Mesenchymal stem cell (in vitro differentiated cells and primary cell): Measurements from ENCODE around the gene DEK. TPM values are rescaled to one million over a fixed set of nuclear protein-coding genes. Genes with fewer than 3 reads are reported as not detected.
"Not testable (repeated sequence)": the region's sequence is repeated elsewhere in the genome, so short reads cannot be mapped to it uniquely, and the experiment has no call there.

Source experiments
- DNase-seq: peaks from one replicate; pipeline ENCODE4 v3.0.0-alpha.2; 2013
- H2AFZ ChIP-seq: one replicate; pipeline ENCODE4 v1.6.1; 2013; ENCODE audit warnings: low read depth, mild to moderate bottlenecking, control low read depth, inconsistent platforms, low read length, moderate library complexity
- H2AK5ac ChIP-seq: 2 replicates; pipeline ENCODE4 v1.6.1; 2013; ENCODE audit warnings: low read length, moderate library complexity, mild to moderate bottlenecking, inconsistent platforms; ENCODE audit not compliant: severe bottlenecking
- H2BK120ac ChIP-seq: one replicate; pipeline ENCODE4 v1.6.1; 2013; ENCODE audit warnings: low read depth, mild to moderate bottlenecking, inconsistent platforms, low read length, moderate library complexity
- H2BK12ac ChIP-seq, 2 experiments: one replicate each; pipeline ENCODE4 v1.6.1; 2013; ENCODE audit warnings: inconsistent platforms in 2 of 2, low read length in 2 of 2, mild to moderate bottlenecking in 2 of 2, moderate library complexity in 2 of 2, control low read depth in 1 of 2
- H2BK15ac ChIP-seq: one replicate; pipeline ENCODE4 v1.6.1; 2013; ENCODE audit warnings: mild to moderate bottlenecking, low read depth, inconsistent platforms; ENCODE audit not compliant: poor library complexity, severe bottlenecking
- H2BK5ac ChIP-seq: 2 replicates; pipeline ENCODE4 v1.6.1; 2013; ENCODE audit warnings: low read depth, mild to moderate bottlenecking, low read length, control low read depth, inconsistent platforms; ENCODE audit not compliant: poor library complexity, severe bottlenecking
- H3K14ac ChIP-seq, 2 experiments: one replicate each; pipeline ENCODE4 v1.6.1; 2013; ENCODE audit warnings: inconsistent platforms in 2 of 2, low read length in 2 of 2, control low read depth in 1 of 2, mild to moderate bottlenecking in 1 of 2, moderate library complexity in 1 of 2
- H3K18ac ChIP-seq, 2 experiments: one replicate each; pipeline ENCODE4 v1.6.1; 2013; ENCODE audit warnings: inconsistent platforms in 2 of 2, low read length in 2 of 2, control low read depth in 1 of 2, low read depth in 1 of 2, mild to moderate bottlenecking in 1 of 2
- H3K23ac ChIP-seq, 2 experiments: one replicate each; pipeline ENCODE4 v1.6.1; 2013; ENCODE audit warnings: inconsistent platforms in 2 of 2, low read length in 2 of 2, mild to moderate bottlenecking in 2 of 2, moderate library complexity in 2 of 2, control low read depth in 1 of 2
- H3K27ac ChIP-seq: 2 replicates; pipeline ENCODE4 v1.5.1; 2013; ENCODE audit warnings: mild to moderate bottlenecking, moderate library complexity, low read length, control low read depth, inconsistent platforms; ENCODE audit not compliant: poor library complexity, severe bottlenecking
- H3K27me3 ChIP-seq, 2 experiments: 2 replicates each; pipeline versions ENCODE4 v1.6.1 to v1.7.0; 2013; ENCODE audit warnings: low read length in 2 of 2, mild to moderate bottlenecking in 2 of 2, moderate library complexity in 2 of 2, control low read depth in 1 of 2, inconsistent platforms in 1 of 2; ENCODE audit not compliant: control insufficient read depth in 1 of 2, insufficient read depth in 1 of 2
- H3K36me3 ChIP-seq, 2 experiments: 2 replicates each; pipeline versions ENCODE4 v1.6.1 to v1.7.0; 2013; ENCODE audit warnings: low read length in 2 of 2, control low read depth in 1 of 2, inconsistent platforms in 1 of 2, low read depth in 1 of 2, mild to moderate bottlenecking in 1 of 2; ENCODE audit not compliant: insufficient read depth in 2 of 2, control insufficient read depth in 1 of 2
- H3K4ac ChIP-seq, 2 experiments: one replicate each; pipeline ENCODE4 v1.6.1; 2013; ENCODE audit warnings: inconsistent platforms in 2 of 2, low read length in 2 of 2, mild to moderate bottlenecking in 2 of 2, moderate library complexity in 2 of 2, control low read depth in 1 of 2, low read depth in 1 of 2
- H3K4me1 ChIP-seq: 2 replicates; pipeline ENCODE4 v1.6.1; 2013; ENCODE audit warnings: low read depth, low read length, control low read depth; ENCODE audit not compliant: control insufficient read depth, insufficient read depth
- H3K4me2 ChIP-seq: 2 replicates; pipeline ENCODE4 v1.6.1; 2013; ENCODE audit warnings: low read length, mild to moderate bottlenecking, inconsistent platforms; ENCODE audit not compliant: poor library complexity, severe bottlenecking
- H3K4me3 ChIP-seq, 2 experiments: 2 replicates each; pipeline versions ENCODE4 v1.5.1 to v1.7.0; 2013; ENCODE audit warnings: low read length in 2 of 2, mild to moderate bottlenecking in 2 of 2, control low read depth in 1 of 2, low read depth in 1 of 2; ENCODE audit not compliant: insufficient read depth in 1 of 2
- H3K79me1 ChIP-seq: replicated peaks from 2 replicates; pipeline ENCODE4 v1.6.1; 2013; ENCODE audit warnings: mild to moderate bottlenecking, control low read depth, low read length, inconsistent platforms; ENCODE audit not compliant: poor library complexity, severe bottlenecking
- H3K9ac ChIP-seq: 2 replicates; pipeline ENCODE4 v1.7.0; 2013; ENCODE audit warnings: mild to moderate bottlenecking, low read length, moderate library complexity
- H3K9me3 ChIP-seq: 2 replicates; pipeline ENCODE4 v1.7.0; 2013; ENCODE audit warnings: mild to moderate bottlenecking, low read length; ENCODE audit not compliant: control insufficient read depth
- H4K8ac ChIP-seq: one replicate; pipeline ENCODE4 v1.6.1; 2013; ENCODE audit warnings: inconsistent platforms, mild to moderate bottlenecking, low read length, moderate library complexity
- H4K91ac ChIP-seq: one replicate; pipeline ENCODE4 v1.6.1; 2013; ENCODE audit warnings: mild to moderate bottlenecking, low read length, inconsistent platforms
- WGBS: methylation state at CpG from one replicate; pipeline ENCODE4 v1.1.7; 2013; ENCODE audit warnings: mixed read lengths; 5-methylcytosine and 5-hydroxymethylcytosine counted together
- polyA plus RNA-seq, 2 experiments: library from polyadenylated mRNA; stranded (reverse); fragments of 200-250 nt; gene quantifications; one replicate each; pipeline ENCODE4 v1.2.3, GENCODE V29; 2013

The DEK gene
- 82.1 TPM for polyA plus RNA-seq (2013, experiment 1 of 2)
- 79.4 TPM for polyA plus RNA-seq (2013, experiment 2 of 2)

- Histone ChIP-seq H3K9me3 (no peaks in the 10 kb centered on the region), H4K91ac (peak within 1 kb of the TSS; percentile 93), H3K4me3 (peak within 1 kb of the TSS; percentile 92 to 95), H2BK5ac (peak within 1 kb of the TSS; percentile 93), H2BK120ac (peak within 1 kb of the TSS; percentile 55), H2AK5ac (no peak within 1 kb of the TSS), H3K27ac (peak within 1 kb of the TSS; percentile 69), H3K27me3 (no peaks in the 10 kb centered on the region), H2BK12ac (peak within 1 kb of the TSS; percentile 45 to 85), H3K14ac (peak within 1 kb of the TSS in 1 of 2 experiments; percentile 26), H3K9ac (peak within 1 kb of the TSS; percentile 96), H3K23ac (peak within 1 kb of the TSS; percentile 91 to 94), H2BK15ac (peak within 1 kb of the TSS; percentile 90), H4K8ac (peak within 1 kb of the TSS; percentile 90), H3K4me2 (peak within 1 kb of the TSS; percentile 92), H3K18ac (peak within 1 kb of the TSS; percentile 89 to 96), H2AFZ (peak within 1 kb of the TSS; percentile 66), H3K36me3 (peaks cover 0 to 4% of the 10 kb centered on the region in 2 experiments), H3K4me1 (peaks cover 9% of the 10 kb centered on the region), H3K79me1 (no peaks in the 10 kb centered on the region), H3K4ac (peak within 1 kb of the TSS; percentile 83)
- WGBS: under 1% methylated on average over 80 of the region's 113 CpGs
- DNase-seq: peak; percentile 87
Measured at GRCh38 chr6:18264219-18264922, at the start of gene DEK. DEK (minus strand) TSS chr6:18264530; CDS start chr6:18263987, 543 bp downstream.

DNA sequence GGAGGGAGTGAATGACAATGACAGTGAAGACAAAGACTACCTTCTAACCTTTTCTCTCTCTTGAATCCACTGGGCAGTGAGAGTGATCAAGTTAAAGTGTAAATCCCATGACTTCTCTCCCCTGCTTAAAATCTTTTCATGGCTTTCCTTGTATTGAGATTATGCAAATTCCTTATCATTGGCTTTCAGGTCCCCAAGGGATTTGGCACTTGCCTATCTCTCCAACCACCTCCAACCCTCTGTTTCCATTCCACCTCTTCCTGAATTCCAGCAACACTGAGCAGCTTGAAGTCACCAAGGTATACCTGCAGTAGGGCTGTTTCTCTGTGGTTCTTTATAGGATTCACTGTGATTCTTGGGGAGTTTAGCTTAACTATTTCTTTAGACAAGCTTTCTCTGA, 48.0 kb upstream of the DEK start:
- H3K14ac ChIP-seq: no peak overlapping the region
- H2AK5ac ChIP-seq: no peak overlapping the region
- no peak overlapping the region for H2BK12ac ChIP-seq
- H3K79me1 ChIP-seq: no peaks in the 10 kb centered on the region
- no peak overlapping the region for H3K27ac ChIP-seq
- H3K4me1 ChIP-seq: peaks cover 1% of the 10 kb centered on the region
- H2AFZ ChIP-seq: no peak overlapping the region
- H3K4me3 ChIP-seq: no peak overlapping the region
- H3K23ac ChIP-seq: no peak overlapping the region
- no peak overlapping the region for H2BK120ac ChIP-seq
- no peak for DNase-seq
- no peak overlapping the region for H2BK5ac ChIP-seq
- H4K8ac ChIP-seq: no peak overlapping the region
- H2BK15ac ChIP-seq: no peak overlapping the region
- no peak overlapping the region for H4K91ac ChIP-seq
- H3K36me3 ChIP-seq: no peaks in the 10 kb centered on the region
- H3K9me3 ChIP-seq: no peaks in the 10 kb centered on the region
- no peaks in the 10 kb centered on the region for H3K27me3 ChIP-seq
- no peak overlapping the region for H3K4ac ChIP-seq
- H3K9ac ChIP-seq: no peak overlapping the region
- H3K18ac ChIP-seq: no peak overlapping the region
- no peak overlapping the region for H3K4me2 ChIP-seq

GRCh38 chr6:18310010-18310409, 45.7 kb upstream of the DEK start:
- H2AK5ac ChIP-seq, H4K91ac ChIP-seq, DNase-seq, H3K4me1 ChIP-seq, H4K8ac ChIP-seq, H2BK15ac ChIP-seq, H2BK120ac ChIP-seq, H3K23ac ChIP-seq, H2BK12ac ChIP-seq, H3K4ac ChIP-seq, H3K79me1 ChIP-seq, H2BK5ac ChIP-seq, H2AFZ ChIP-seq, H3K14ac ChIP-seq, H3K4me3 ChIP-seq, H3K27me3 ChIP-seq, H3K27ac ChIP-seq, H3K36me3 ChIP-seq, H3K9ac ChIP-seq, H3K9me3 ChIP-seq, H3K18ac ChIP-seq, H3K4me2 ChIP-seq: not testable (repeated sequence)
- WGBS: 73% methylated on average over 8 of the region's 8 CpGs

DNA sequence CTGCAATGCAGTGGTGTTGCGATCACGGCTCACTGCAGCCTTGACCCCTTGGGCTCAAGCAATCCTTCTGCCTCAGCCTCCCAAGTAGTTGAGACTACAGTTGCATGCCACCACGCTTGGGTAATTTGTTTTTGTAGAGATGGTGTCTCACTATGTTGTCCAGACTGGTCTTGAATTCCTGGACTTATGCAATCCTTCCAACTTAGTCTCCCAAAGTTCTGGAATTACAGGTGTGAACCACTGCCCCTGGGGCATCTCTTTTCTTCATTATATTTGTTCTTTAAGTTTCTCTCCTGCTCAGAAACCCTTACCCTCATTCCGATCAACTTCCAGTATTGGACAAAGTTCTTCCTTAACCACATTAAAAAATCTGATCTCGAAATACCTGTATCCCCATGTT, 44.7 kb upstream of the DEK start:
- DNase-seq: no peak
- Histone ChIP-seq H3K9me3 (no peaks in the 10 kb centered on the region), H3K4me1 (peaks cover 2% of the 10 kb centered on the region), H3K27ac (no peak overlapping the region), H3K4me3 (no peak overlapping the region), H3K9ac (no peak overlapping the region), H2BK12ac (no peak overlapping the region), H2BK120ac (no peak overlapping the region), H3K36me3 (no peaks in the 10 kb centered on the region), H3K18ac (no peak overlapping the region), H3K4ac (no peak overlapping the region), H2BK5ac (no peak overlapping the region), H3K23ac (no peak overlapping the region), H3K27me3 (no peaks in the 10 kb centered on the region), H4K8ac (no peak overlapping the region), H2AK5ac (no peak overlapping the region), H4K91ac (no peak overlapping the region), H3K79me1 (no peaks in the 10 kb centered on the region), H2AFZ (no peak overlapping the region), H2BK15ac (no peak overlapping the region), H3K4me2 (no peak overlapping the region), H3K14ac (no peak overlapping the region)
- WGBS: 92% methylated on average over 4 of the region's 5 CpGs
